GM12891 (cell line): ENCODE results near the gene AP3B1.
"Not testable (repeated sequence)": the region's sequence is repeated elsewhere in the genome, so short reads cannot be mapped to it uniquely, and the experiment has no call there.

Experiments used
- DNase-seq: peaks from one replicate; pipeline ENCODE4 v3.0.0; 2011; ENCODE audit warnings: low spot score; ENCODE audit not compliant: insufficient read length
- FAIRE-seq: peaks from 2 replicates; lab custom pipeline; 2011; peaks lifted over from hg19 to GRCh38; lab: Jason Lieb, UNC
- PAX5 ChIP-seq: IDR thresholded peaks from 2 replicates; pipeline ENCODE4 v1.6.1; 2011; ENCODE audit warnings: low read length, moderate library complexity, mild to moderate bottlenecking; ENCODE audit not compliant: insufficient read depth, severe bottlenecking
- POLR2A ChIP-seq: IDR thresholded peaks from 2 replicates; pipeline ENCODE4 v1.6.1; 2011; ENCODE audit warnings: low read depth, low read length, control low read depth
- POLR2AphosphoS5 ChIP-seq: IDR thresholded peaks from 2 replicates; pipeline ENCODE4 v1.6.1; 2011; ENCODE audit warnings: low read depth, low read length, control low read depth
- POU2F2 ChIP-seq: IDR thresholded peaks from 2 replicates; pipeline ENCODE4 v1.6.1; 2011; ENCODE audit warnings: low read depth, mild to moderate bottlenecking, control low read depth, low read length, moderate library complexity
- SPI1 ChIP-seq: IDR thresholded peaks from 2 replicates; pipeline ENCODE4 v1.6.1; 2011; ENCODE audit warnings: low read depth, low read length, control low read depth
- TAF1 ChIP-seq: IDR thresholded peaks from 2 replicates; pipeline ENCODE4 v1.6.1; 2011; ENCODE audit warnings: low read depth, low read length, control low read depth

AP3B1 gene

DNA sequence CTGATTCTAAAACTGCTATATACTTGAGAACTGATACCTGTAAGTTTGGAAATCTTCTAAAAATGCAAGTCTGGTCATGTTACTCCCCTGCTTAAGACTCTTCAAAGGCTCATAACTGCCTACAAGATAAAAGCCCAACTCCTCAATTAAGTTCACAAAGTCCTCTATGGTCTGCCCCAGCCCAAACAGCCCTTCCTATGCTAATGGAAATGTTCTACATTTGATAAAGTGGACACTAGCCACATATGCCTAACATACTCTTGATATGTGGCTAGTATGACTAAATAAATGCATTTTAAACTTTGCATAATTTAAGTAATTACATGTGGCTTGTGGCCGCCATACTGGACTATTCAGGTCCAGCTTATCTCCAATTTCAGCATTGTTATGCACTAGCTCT, 204.5 kb downstream of the AP3B1 start:
- FAIRE-seq = no peak
- DNase-seq = no peak
- TF ChIP-seq POU2F2 = no peak
- TF ChIP-seq POLR2A = no peak
- TF ChIP-seq SPI1 = no peak
- TF ChIP-seq TAF1 = no peak
- TF ChIP-seq POLR2AphosphoS5 = no peak
- no peak for TF ChIP-seq PAX5

DNA sequence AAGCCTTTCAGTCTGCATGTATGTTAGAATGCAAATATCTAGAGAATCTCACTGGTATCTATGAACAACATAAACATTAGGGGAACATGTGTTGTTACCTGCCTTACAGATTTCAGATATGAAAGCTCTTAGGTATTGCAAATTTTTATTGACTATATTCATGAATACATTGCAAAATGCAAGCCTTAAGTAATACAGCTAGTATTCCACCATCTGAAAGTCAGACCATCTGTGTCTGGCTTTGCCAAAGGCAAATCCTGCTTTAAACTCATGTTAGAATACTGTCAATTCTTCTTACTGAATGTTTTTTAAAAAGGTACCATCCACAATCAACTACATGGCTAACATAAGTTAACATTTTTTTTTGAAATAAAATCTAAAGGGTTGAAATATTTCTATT, 215.6 kb downstream of the AP3B1 start:
- DNase-seq (no peak), FAIRE-seq (no peak)
- no peak for TF ChIP-seq TAF1
- no peak for TF ChIP-seq POU2F2
- TF ChIP-seq PAX5 = no peak
- TF ChIP-seq POLR2AphosphoS5 = no peak
- no peak for TF ChIP-seq POLR2A
- no peak for TF ChIP-seq SPI1

DNA sequence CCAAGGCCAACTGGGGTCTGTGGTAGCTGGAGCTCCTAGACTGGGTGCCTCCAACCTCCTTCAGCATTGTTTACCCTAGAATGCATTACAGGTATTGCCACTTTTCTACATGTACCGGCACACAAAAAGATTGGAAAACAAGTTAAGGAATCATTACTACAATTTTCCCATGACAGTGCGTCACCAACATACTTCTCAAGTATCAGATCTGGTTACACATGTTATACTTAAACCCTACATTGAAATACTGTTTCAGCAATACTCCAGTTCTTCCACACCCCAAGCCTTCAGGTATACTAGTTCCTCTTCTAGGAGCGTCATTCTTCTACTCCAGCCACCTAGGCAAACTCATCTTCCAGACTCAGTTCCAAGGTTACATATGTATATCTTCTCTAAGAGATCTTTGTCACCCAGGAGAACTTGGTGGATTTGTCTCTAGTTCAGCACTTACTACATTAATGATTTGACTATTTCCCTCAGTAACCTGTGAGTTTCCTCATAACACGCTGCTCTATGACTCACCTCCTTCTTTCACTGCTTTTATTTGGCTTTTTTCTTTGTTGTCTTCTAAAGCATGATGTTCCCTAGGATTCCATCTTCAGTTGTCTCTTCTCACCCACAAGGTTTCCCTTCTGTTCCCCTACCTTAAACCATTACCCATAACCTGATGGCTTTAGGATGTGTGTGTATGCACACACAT, 217.0 kb downstream of the AP3B1 start:
- FAIRE-seq (no peak), DNase-seq (no peak)
- no peak for TF ChIP-seq TAF1
- no peak for TF ChIP-seq POLR2A
- TF ChIP-seq POU2F2 = no peak
- TF ChIP-seq POLR2AphosphoS5 = no peak
- TF ChIP-seq SPI1 = no peak
- TF ChIP-seq PAX5 = no peak

DNA sequence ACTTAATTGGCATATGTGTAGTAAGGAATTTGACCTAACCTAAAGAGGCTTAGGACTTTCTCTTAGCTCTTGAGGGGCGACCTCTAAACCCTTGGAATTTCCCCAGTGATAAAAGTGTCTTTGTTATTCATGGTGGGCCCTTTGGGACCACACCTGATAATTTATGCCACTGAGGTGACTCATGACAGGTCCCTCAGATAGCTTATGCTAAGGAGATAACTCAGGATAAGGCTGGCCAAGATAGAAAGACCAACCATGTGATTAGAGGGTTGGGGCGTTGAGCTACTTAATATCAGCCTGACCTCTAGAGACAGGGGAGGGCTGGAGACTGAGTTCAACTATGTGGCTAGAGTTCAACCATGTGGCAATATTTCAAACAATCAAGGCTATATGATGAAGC, 218.1 kb downstream of the AP3B1 start:
- TF ChIP-seq TAF1 (no peak), POLR2A (no peak), SPI1 (no peak), POU2F2 (no peak), PAX5 (no peak), POLR2AphosphoS5 (no peak)
- no peak for DNase-seq
- no peak for FAIRE-seq

DNA sequence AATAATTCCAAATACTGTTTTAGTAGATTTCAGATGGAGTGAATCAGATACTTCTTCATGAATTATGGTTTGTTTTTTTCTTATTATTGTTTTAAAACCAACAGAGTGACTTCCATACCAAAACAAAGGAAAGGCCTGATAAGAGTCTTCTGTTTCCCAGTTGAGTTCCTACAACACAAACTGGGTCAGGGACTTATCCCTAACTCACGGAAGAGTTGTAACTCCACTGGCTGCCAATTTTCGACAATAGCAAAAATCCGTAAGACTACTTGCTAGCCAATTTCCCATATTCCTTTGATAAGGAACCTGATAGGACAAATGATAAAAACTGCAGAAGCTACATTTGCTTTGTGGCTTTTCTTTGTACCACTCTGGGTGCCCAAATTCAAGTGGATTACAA, 219.2 kb downstream of the AP3B1 start:
- FAIRE-seq = no peak
- TF ChIP-seq TAF1 = no peak
- DNase-seq = no peak

DNA sequence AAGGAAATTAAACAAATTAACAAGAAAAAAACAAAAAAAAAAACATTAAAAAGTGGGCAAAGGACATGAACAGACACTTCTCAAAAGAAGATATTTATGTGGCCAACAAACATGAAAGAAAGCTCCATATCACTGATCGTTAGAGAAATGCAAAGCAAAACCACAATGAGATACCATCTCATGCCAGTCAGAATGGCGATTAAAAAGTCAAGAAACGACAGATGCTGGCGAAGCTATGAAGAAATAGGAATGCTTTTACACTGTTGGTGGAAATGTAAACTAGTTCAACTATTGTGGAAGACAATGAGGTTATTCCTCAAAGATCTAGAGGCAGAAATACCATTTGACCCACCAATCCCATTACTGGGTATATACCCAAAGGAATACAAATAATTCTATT, 223.8 kb downstream of the AP3B1 start:
- not testable (repeated sequence) for DNase-seq, FAIRE-seq

DNA sequence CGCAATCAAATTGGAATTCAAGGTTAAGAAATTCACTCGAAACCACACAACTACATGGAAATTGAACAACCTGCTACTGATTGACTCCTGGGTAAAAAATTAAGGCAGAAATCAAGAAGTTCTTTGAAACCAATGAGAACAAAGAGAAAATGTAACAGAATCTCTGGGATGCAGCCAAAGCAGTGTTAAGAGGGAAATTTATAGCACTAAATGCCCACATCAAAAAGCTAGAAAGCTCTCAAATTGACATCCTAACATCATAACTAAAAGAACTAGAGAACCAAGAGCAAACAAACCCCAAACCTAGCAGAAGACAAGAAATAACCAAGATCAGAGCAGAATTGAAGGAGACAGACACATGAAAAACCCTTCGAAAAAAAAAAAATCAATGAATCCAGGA, 226.9 kb downstream of the AP3B1 start:
- not testable (repeated sequence) for DNase-seq, FAIRE-seq

DNA sequence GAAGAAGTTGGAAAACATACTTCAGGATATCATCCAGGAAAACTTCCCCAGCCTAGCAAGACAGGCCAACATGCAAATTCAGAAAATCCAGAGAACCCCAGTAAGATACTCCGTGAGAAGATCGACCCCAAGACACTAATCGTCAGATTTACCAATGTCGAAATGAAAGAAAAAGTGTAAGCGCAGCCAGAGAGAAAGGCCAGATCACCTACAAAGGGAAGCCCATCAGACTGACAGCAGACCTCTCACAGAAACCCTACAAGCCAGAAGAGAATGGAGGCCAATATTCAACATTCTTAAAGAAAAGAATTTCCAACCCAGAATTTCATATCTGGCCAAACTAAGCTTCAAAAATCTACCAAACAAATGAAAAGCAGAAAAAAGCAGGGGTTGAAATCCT, 227.8 kb downstream of the AP3B1 start:
- not testable (repeated sequence) for FAIRE-seq, DNase-seq

DNA sequence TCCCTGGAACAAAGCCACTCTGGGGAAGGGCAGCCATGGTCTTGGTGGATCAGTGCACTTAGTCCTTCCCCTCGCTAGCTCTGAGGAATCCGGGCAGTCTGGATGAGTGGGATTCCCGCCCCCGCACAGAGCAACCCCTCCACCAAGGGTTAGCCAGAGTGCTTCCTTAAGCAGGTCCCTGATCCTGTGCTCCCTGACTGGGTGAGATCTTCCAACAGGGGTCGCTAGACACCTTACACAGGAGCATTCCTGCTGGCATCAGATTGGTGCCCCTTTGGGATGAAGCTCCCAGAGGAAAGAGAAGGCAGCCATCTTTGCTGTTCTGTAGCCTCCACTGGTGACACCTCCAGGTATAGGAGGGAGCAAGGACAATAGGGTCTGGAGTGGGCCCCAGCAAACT, 228.8 kb downstream of the AP3B1 start:
- no peak for TF ChIP-seq SPI1
- no peak for TF ChIP-seq POLR2AphosphoS5
- no peak for TF ChIP-seq TAF1
- TF ChIP-seq PAX5 = no peak
- TF ChIP-seq POU2F2 = no peak
- TF ChIP-seq POLR2A = no peak
- DNase-seq (no peak), FAIRE-seq (no peak)

DNA sequence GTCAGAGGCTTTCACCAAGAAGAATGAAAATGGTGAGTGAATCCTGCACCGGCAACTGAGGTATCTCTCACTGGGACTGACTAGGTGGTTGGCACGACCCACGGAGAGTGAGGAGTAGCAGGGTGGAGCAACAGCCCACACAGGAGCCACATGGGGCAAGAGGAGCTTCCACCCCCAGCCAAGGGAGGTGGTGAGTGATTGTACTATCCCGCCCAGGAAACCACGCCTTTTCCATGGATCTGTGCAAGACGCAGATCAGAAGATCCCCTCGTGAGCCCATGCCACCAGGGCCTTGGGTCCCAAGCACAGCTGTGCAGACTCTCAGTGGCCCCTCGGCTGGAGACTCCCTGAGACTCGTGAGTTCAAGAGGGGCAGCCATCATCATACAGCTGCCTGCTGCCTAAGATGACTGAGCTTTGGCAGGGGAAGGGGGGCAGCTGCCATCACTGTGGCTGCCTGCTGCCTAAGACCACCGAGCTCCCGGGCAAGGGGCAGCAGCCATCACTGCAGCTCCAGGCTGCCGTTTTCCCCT, 229.5 kb downstream of the AP3B1 start:
- no peak for DNase-seq
- no peak for TF ChIP-seq POLR2AphosphoS5
- TF ChIP-seq POLR2A = no peak
- no peak for TF ChIP-seq PAX5
- no peak for TF ChIP-seq POU2F2
- TF ChIP-seq SPI1 = no peak
- TF ChIP-seq TAF1 = no peak
- no peak for FAIRE-seq

DNA sequence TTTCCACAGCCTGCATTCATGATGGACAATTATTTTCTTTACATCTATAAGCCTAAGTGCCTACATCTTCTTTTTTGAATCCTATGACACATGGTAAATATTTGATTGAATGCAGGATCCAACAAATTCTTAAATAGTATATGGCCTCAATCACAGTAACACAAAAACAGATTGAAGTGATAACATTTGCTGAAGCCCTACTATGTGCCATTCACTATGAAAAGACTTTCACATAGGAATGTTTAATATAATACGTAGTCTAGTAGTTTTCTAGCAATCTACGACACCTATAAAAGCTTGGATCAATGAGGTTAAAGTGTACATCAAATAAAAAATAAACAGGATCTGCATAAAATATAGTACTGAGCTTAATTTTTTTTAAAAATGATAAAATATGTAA, 231.0 kb downstream of the AP3B1 start:
- TF ChIP-seq PAX5 (no peak), POLR2AphosphoS5 (no peak), SPI1 (no peak), POLR2A (no peak), POU2F2 (no peak), TAF1 (no peak)
- DNase-seq = no peak
- no peak for FAIRE-seq

DNA sequence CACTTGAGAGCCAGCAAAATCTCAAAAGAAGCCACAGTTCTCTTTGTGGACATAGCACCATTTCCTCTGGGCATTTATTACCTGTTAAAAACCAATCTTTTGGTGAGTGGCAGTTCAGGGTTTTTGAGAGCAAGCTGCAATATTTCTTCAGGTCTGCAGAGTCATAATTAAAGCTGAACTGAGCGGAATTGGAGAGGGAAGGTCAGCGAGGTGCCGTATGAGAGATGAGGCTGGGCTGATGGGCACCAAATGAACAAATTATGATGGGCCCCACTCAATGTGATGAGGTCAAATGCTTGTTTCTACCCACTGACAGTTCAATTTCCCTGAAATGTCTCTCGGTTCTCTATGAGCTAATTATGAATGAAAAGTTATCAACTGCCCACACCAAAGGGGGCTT, 231.9 kb downstream of the AP3B1 start:
- FAIRE-seq (no peak), DNase-seq (no peak)
- TF ChIP-seq PAX5 (no peak), POU2F2 (no peak), POLR2AphosphoS5 (no peak), POLR2A (no peak), TAF1 (no peak), SPI1 (no peak)
